ENCODE results near the gene ABCB11. TPM values are rescaled to one million over a fixed set of nuclear protein-coding genes. Genes with fewer than 3 reads are reported as not detected.

The ABCB11 gene
- total RNA-seq, 1 donor from 2014 or later: not detected

GRCh38 chr2:168976034-168976654 is 55.0 kb downstream of the ABCB11 start:
- no peak for TF ChIP-seq CTCF (conservative IDR thresholded peaks at IDR 0.05; ENCODE audit: low read depth, low read length)
- no peak for DNase-seq (ENCODE audit: low read depth)
- H3K4me3 ChIP-seq (ENCODE audit: low read depth, low read length): no peak overlapping the region

- H3K4me3 ChIP-seq (ENCODE audit: low read depth, low read length): no peak overlapping the region
- no peak for TF ChIP-seq CTCF (conservative IDR thresholded peaks at IDR 0.05; ENCODE audit: low read depth, low read length)
- DNase-seq (ENCODE audit: low read depth): no peak
These were observed 56.7 kb downstream of the ABCB11 start for GRCh38 chr2:168974428-168974827.

- no peak for DNase-seq (ENCODE audit: low read depth)
- H3K4me3 ChIP-seq (ENCODE audit: low read depth, low read length): no peak overlapping the region
- TF ChIP-seq CTCF (conservative IDR thresholded peaks at IDR 0.05; ENCODE audit: low read depth, low read length): no peak
These were observed 59.9 kb downstream of the ABCB11 start for GRCh38 chr2:168971261-168971660.

- no peak for TF ChIP-seq CTCF (conservative IDR thresholded peaks at IDR 0.05; ENCODE audit: low read depth, low read length)
- no peak overlapping the region for H3K4me3 ChIP-seq (ENCODE audit: low read depth, low read length)
- no peak for DNase-seq (ENCODE audit: low read depth)
These were observed 60.4 kb downstream of the ABCB11 start for GRCh38 chr2:168970711-168971233.

GRCh38 chr2:168969865-168970264 is 61.3 kb downstream of the ABCB11 start:
- no peak for TF ChIP-seq CTCF (conservative IDR thresholded peaks at IDR 0.05; ENCODE audit: low read depth, low read length)
- no peak for DNase-seq (ENCODE audit: low read depth)
- H3K4me3 ChIP-seq (ENCODE audit: low read depth, low read length): no peak overlapping the region

GRCh38 chr2:168968342-168968741 is 62.8 kb downstream of the ABCB11 start:
- no peak for TF ChIP-seq CTCF (conservative IDR thresholded peaks at IDR 0.05; ENCODE audit: low read depth, low read length)
- no peak for DNase-seq (ENCODE audit: low read depth)
- no peak overlapping the region for H3K4me3 ChIP-seq (ENCODE audit: low read depth, low read length)

- TF ChIP-seq CTCF (conservative IDR thresholded peaks at IDR 0.05; ENCODE audit: low read depth, low read length): no peak
- no peak overlapping the region for H3K4me3 ChIP-seq (ENCODE audit: low read depth, low read length)
- no peak for DNase-seq (ENCODE audit: low read depth)
These were observed 66.8 kb downstream of the ABCB11 start for GRCh38 chr2:168964251-168964807.

All from epithelial cell of proximal tubule (primary cell).